ENCODE results near the gene OGG1.

The OGG1 gene

GRCh38 chr3:9704347-9705322 lies 45.1 kb upstream of the OGG1 start:
- Histone ChIP-seq H3K36me3 (no peaks in the 10 kb centered on the region), H3K4me3 (ENCODE audit: low read depth, low read length) (peak overlapping the region; percentile 57), H3K4me1 (no peaks in the 10 kb centered on the region), H3K9me3 (no peaks in the 10 kb centered on the region), H3K27me3 (no peaks in the 10 kb centered on the region)
- DNase-seq: peak; percentile 76
- no peak for TF ChIP-seq CTCF (IDR thresholded peaks at IDR 0.05; ENCODE audit: low read depth, low read length)

- Histone ChIP-seq H3K27me3 (no peaks in the 10 kb centered on the region; the same call in 1 of the 2 replicates), H3K36me3 (no peaks in the 10 kb centered on the region), H3K9me3 (no peaks in the 10 kb centered on the region), H3K4me3 (ENCODE audit: low read depth, low read length) (no peak overlapping the region), H3K4me1 (no peaks in the 10 kb centered on the region)
- DNase-seq: no peak
- TF ChIP-seq CTCF (IDR thresholded peaks at IDR 0.05; ENCODE audit: low read depth, low read length): no peak
Observed at GRCh38 chr3:9710174-9710739, 39.5 kb upstream of the OGG1 start.

- Histone ChIP-seq H3K9me3 (no peaks in the 10 kb centered on the region), H3K4me1 (no peaks in the 10 kb centered on the region; the same call in 1 of the 2 replicates), H3K36me3 (no peaks in the 10 kb centered on the region), H3K27me3 (no peaks in the 10 kb centered on the region; the same call in 1 of the 2 replicates), H3K4me3 (ENCODE audit: low read depth, low read length) (no peak overlapping the region)
- no peak for DNase-seq
- TF ChIP-seq CTCF (IDR thresholded peaks at IDR 0.05; ENCODE audit: low read depth, low read length): no peak
Observed at GRCh38 chr3:9712415-9712814, 37.3 kb upstream of the OGG1 start.

GRCh38 chr3:9713142-9713541 lies 36.6 kb upstream of the OGG1 start:
- DNase-seq: no peak

GRCh38 chr3:9715136-9715535 lies 34.6 kb upstream of the OGG1 start:
- no peak for TF ChIP-seq CTCF (IDR thresholded peaks at IDR 0.05; ENCODE audit: low read depth, low read length)
- H3K4me1 ChIP-seq: no peaks in the 10 kb centered on the region; the same call in 1 of the 2 replicates
- DNase-seq: no peak

More at GRCh38 chr3:9713142-9713541, 36.6 kb upstream of the OGG1 start:
- TF ChIP-seq CTCF (IDR thresholded peaks at IDR 0.05; ENCODE audit: low read depth, low read length): no peak
- Histone ChIP-seq H3K36me3 (no peaks in the 10 kb centered on the region), H3K27me3 (no peaks in the 10 kb centered on the region; the same call in 1 of the 2 replicates), H3K9me3 (no peaks in the 10 kb centered on the region), H3K4me3 (ENCODE audit: low read depth, low read length) (no peak overlapping the region), H3K4me1 (no peaks in the 10 kb centered on the region; the same call in 1 of the 2 replicates)

More at GRCh38 chr3:9715136-9715535, 34.6 kb upstream of the OGG1 start:
- H3K27me3 ChIP-seq: no peaks in the 10 kb centered on the region; the same call in 1 of the 2 replicates
- no peaks in the 10 kb centered on the region for H3K9me3 ChIP-seq
- H3K4me3 ChIP-seq (ENCODE audit: low read depth, low read length): no peak overlapping the region
- H3K36me3 ChIP-seq: no peaks in the 10 kb centered on the region

Measured in BE2C (cell line).